Pancreas (tissue), 10 donors: ENCODE data around the gene TREM1. TPM values are rescaled to one million over a fixed set of nuclear protein-coding genes. Genes with fewer than 3 reads are reported as not detected.

ENCODE experiments used
- ATAC-seq, 4 donors: fragments of 200-7000 bp; cut with Tn5 transposase; one replicate each; pipeline versions ENCODE4 v1.8.0 to v1.9.1; 2020; ENCODE audit warnings: mild to moderate bottlenecking in 4 of 4, moderate library complexity in 4 of 4
- DNase-seq, 6 donors: peaks; one replicate each; pipeline ENCODE4 v3.0.0-alpha.2; 2020
- FAIRE-seq: peaks from 2 replicates; lab custom pipeline; 2012; peaks lifted over from hg19 to GRCh38; lab: Jason Lieb, UNC
- H3K27ac ChIP-seq, 4 donors: fragments of 200-600 bp; sonication (generic); 1 replicate in 3 of 4; 2 replicates in 1 of 4; pipeline versions ENCODE4 v1.5.0 to v1.8.0; 2020
- H3K27me3 ChIP-seq, 4 donors: fragments of 200-600 bp; one replicate each; pipeline ENCODE4 v1.8.0; 2021
- H3K36me3 ChIP-seq, 3 donors: fragments of 200-600 bp; sonication (generic) in 1 of 3; one replicate each; pipeline versions ENCODE4 v1.5.0 to v1.8.0; 2020 to 2021
- H3K4me1 ChIP-seq, 3 donors: fragments of 200-600 bp; one replicate each; pipeline ENCODE4 v1.8.0; 2021
- H3K4me3 ChIP-seq, 4 donors: fragments of 200-600 bp; sonication (generic) in 2 of 4; one replicate each; pipeline versions ENCODE4 v1.5.0 to v1.8.0; 2020 to 2021
- H3K9me3 ChIP-seq, 4 donors: fragments of 200-600 bp; one replicate each; pipeline ENCODE4 v1.8.0; 2021
- CTCF ChIP-seq, 4 donors: fragments of 200-600 bp; sonication (generic) in 3 of 4; IDR thresholded peaks; one replicate each; pipeline versions ENCODE4 v1.5.0 to v1.8.0; 2021; ENCODE audit warnings: antibody characterized with exemption in 4 of 4
- WGBS, 2 donors: extraction: QIAGEN DNeasy Blood & Tissue Kit; methylation state at CpG; one replicate each; pipeline ENCODE4 v1.1.7; 2013; 5-methylcytosine and 5-hydroxymethylcytosine counted together
- intact Hi-C, 3 donors: fragments of 100-400 bp; cut with DNase I; formaldehyde crosslinking; loops; one replicate each; pipeline versions ENCODE4 v1.11.1 to v1.14.2; 2022
- polyA plus RNA-seq, 2 donors: library from polyadenylated mRNA; stranded (reverse); fragments of 200-250 nt; gene quantifications; one replicate each; pipeline ENCODE4 v1.2.3, GENCODE V29; 2013
- total RNA-seq, 6 donors: library from RNA; stranded (reverse); fragmentation: NEBNext Ultra II Directional in 4 of 6; extraction: Animal tissue kit (Norgen Biotek cat#: 25700) in 4 of 6; gene quantifications; one replicate each; pipeline versions ENCODE4 v1.2.1 to v1.2.4, GENCODE V29; 2021 to 2023
- donor health status: healthy with polysubstance abuse.
- donor health status: DM: no; HTN: no; CAD: no; lungs with moderate emphysema.
- donor health status: DM: no; HTN: no; CAD: no.
- donor health status: control.
- donor health status: control.
- donor health status: Bipolar disorder and iron deficiency.
- donor health status: DM: yes; HTN: yes; CAD: no.
- donor health status: DM: no; HTN: no; CAD: no.
- donor health status: DM: no; HTN: no; CAD: no.
- donor health status: DM: yes; HTN: yes; CAD: no.

TREM1 gene
- total and polyA plus RNA-seq, 8 donors, result 0.08 to 2.8 (median 0.28) TPM; not detected in 1

- ATAC-seq (no peak), DNase-seq (no peak), FAIRE-seq (no peak)
- intact Hi-C loops, result no loop called here
- H3K36me3 ChIP-seq, result no peaks in the 10 kb centered on the region
- H3K27ac ChIP-seq, result no peak overlapping the region
- peaks cover 0 to 20% (median 3%) of the 10 kb centered on the region in 4 donors for H3K27me3 ChIP-seq
- no peaks in the 10 kb centered on the region for H3K4me1 ChIP-seq
- TF ChIP-seq CTCF (IDR thresholded peaks at IDR 0.05), result no peak
- 70 to 77% methylated on average over 4 to 5 of the region's 5 CpGs for WGBS, 2 donors
- H3K4me3 ChIP-seq, result no peak overlapping the region
- no peaks in the 10 kb centered on the region for H3K9me3 ChIP-seq
Observed at GRCh38 chr6:41237128-41237527, 49.4 kb downstream of the TREM1 start.

GRCh38 chr6:41236276-41236675 lies 50.2 kb downstream of the TREM1 start:
- Histone ChIP-seq H3K9me3 (no peaks in the 10 kb centered on the region), H3K27ac (no peak overlapping the region), H3K4me1 (no peaks in the 10 kb centered on the region), H3K36me3 (no peaks in the 10 kb centered on the region), H3K27me3 (peaks cover 0 to 20% (median 3%) of the 10 kb centered on the region in 4 donors), H3K4me3 (no peak overlapping the region)
- WGBS, 2 donors, result 78 to 83% methylated on average over 4 of the region's 4 CpGs
- TF ChIP-seq CTCF (IDR thresholded peaks at IDR 0.05), result no peak
- DNase-seq (no peak), FAIRE-seq (no peak), ATAC-seq (no peak)
- intact Hi-C loops, result no loop called here

GRCh38 chr6:41232667-41233066 lies 53.8 kb downstream of the TREM1 start:
- no peak for DNase-seq
- intact Hi-C loops, result no loop called here
- WGBS, 2 donors, result 76 to 89% methylated on average over 6 of the region's 6 CpGs
- Histone ChIP-seq H3K27me3 (no peaks in the 10 kb centered on the region), H3K4me1 (no peaks in the 10 kb centered on the region), H3K27ac (no peak overlapping the region), H3K4me3 (no peak overlapping the region), H3K9me3 (no peaks in the 10 kb centered on the region), H3K36me3 (no peaks in the 10 kb centered on the region)
- FAIRE-seq, result no peak
- TF ChIP-seq CTCF (IDR thresholded peaks at IDR 0.05), result no peak
- ATAC-seq, result no peak

- ATAC-seq (no peak), FAIRE-seq (no peak), DNase-seq (no peak)
- intact Hi-C loops, result no loop called here
- Histone ChIP-seq H3K27ac (no peak overlapping the region), H3K9me3 (no peaks in the 10 kb centered on the region), H3K4me1 (no peaks in the 10 kb centered on the region), H3K36me3 (no peaks in the 10 kb centered on the region), H3K27me3 (no peaks in the 10 kb centered on the region), H3K4me3 (no peak overlapping the region)
- no peak for TF ChIP-seq CTCF (IDR thresholded peaks at IDR 0.05)
- WGBS, 2 donors, result 50 to 58% methylated on average over 5 of the region's 5 CpGs
Observed at GRCh38 chr6:41231246-41231645, 55.2 kb downstream of the TREM1 start.

GRCh38 chr6:41229721-41230120 lies 56.8 kb downstream of the TREM1 start:
- WGBS, 2 donors, result 80 to 89% methylated on average over 4 of the region's 4 CpGs
- TF ChIP-seq CTCF (IDR thresholded peaks at IDR 0.05), result no peak
- no peak for ATAC-seq
- H3K9me3 ChIP-seq, result no peaks in the 10 kb centered on the region
- no peak for DNase-seq
- H3K27me3 ChIP-seq, result no peaks in the 10 kb centered on the region
- no peak for FAIRE-seq
- no peak overlapping the region for H3K4me3 ChIP-seq
- intact Hi-C loops, result no loop called here
- no peaks in the 10 kb centered on the region for H3K36me3 ChIP-seq
- no peaks in the 10 kb centered on the region for H3K4me1 ChIP-seq
- no peak overlapping the region for H3K27ac ChIP-seq
